Activated T-cell treated with anti-CD3 and anti-CD28 coated beads, Interleukin-2, amount 50 U/mL, for 24 hours (primary cell): ENCODE measurements around the gene BABAM2.

Experiments
- DNase-seq: peaks from one replicate; pipeline ENCODE4 v3.0.0-alpha.2; 2020
- H3K27ac Mint-ChIP-seq: 2 replicates; pipeline ENCODE4 v1.8.0; 2020; ENCODE audit warnings: mild to moderate bottlenecking, mixed read lengths
- H3K27me3 Mint-ChIP-seq: 2 replicates; pipeline ENCODE4 v1.8.0; 2020; ENCODE audit warnings: mixed read lengths
- H3K36me3 Mint-ChIP-seq: 2 replicates; pipeline ENCODE4 v1.8.0; 2020; ENCODE audit warnings: low read depth, mixed read lengths
- H3K4me1 Mint-ChIP-seq: 2 replicates; pipeline ENCODE4 v1.8.0; 2020; ENCODE audit warnings: low read depth, mixed read lengths
- H3K4me3 Mint-ChIP-seq: 2 replicates; pipeline ENCODE4 v1.8.0; 2020; ENCODE audit warnings: mild to moderate bottlenecking, moderate library complexity, mixed read lengths
- H3K9me3 Mint-ChIP-seq: 2 replicates; pipeline ENCODE4 v1.8.0; 2020; ENCODE audit warnings: mixed read lengths

BABAM2 gene

GRCh38 chr2:28312307-28313219 lies 422.0 kb downstream of the BABAM2 start:
- H3K4me1 Mint-ChIP-seq = peaks cover 5% of the 10 kb centered on the region
- H3K4me3 Mint-ChIP-seq = no peak overlapping the region
- no peaks in the 10 kb centered on the region for H3K27me3 Mint-ChIP-seq
- DNase-seq = no peak
- peaks cover 18% of the 10 kb centered on the region for H3K36me3 Mint-ChIP-seq
- no peak overlapping the region for H3K27ac Mint-ChIP-seq
- H3K9me3 Mint-ChIP-seq = no peaks in the 10 kb centered on the region

GRCh38 chr2:28313220-28313784 lies 422.8 kb downstream of the BABAM2 start:
- H3K27ac Mint-ChIP-seq = no peak overlapping the region
- H3K4me1 Mint-ChIP-seq = peaks cover 5% of the 10 kb centered on the region
- H3K9me3 Mint-ChIP-seq = no peaks in the 10 kb centered on the region
- no peaks in the 10 kb centered on the region for H3K27me3 Mint-ChIP-seq
- no peak for DNase-seq
- no peak overlapping the region for H3K4me3 Mint-ChIP-seq
- H3K36me3 Mint-ChIP-seq = peaks cover 14% of the 10 kb centered on the region

GRCh38 chr2:28314968-28315367 lies 424.4 kb downstream of the BABAM2 start:
- no peak for DNase-seq
- Mint-ChIP-seq H3K4me1 (peaks cover 5% of the 10 kb centered on the region), H3K4me3 (no peak overlapping the region), H3K27ac (no peak overlapping the region), H3K27me3 (no peaks in the 10 kb centered on the region), H3K36me3 (peaks cover 11% of the 10 kb centered on the region), H3K9me3 (no peaks in the 10 kb centered on the region)

- Mint-ChIP-seq H3K36me3 (peaks cover under 1% of the 10 kb centered on the region), H3K27me3 (no peaks in the 10 kb centered on the region), H3K4me1 (peaks cover 5% of the 10 kb centered on the region), H3K4me3 (no peak overlapping the region), H3K9me3 (no peaks in the 10 kb centered on the region), H3K27ac (no peak overlapping the region)
- DNase-seq = no peak
Measured at GRCh38 chr2:28316546-28317335, 426.2 kb downstream of the BABAM2 start.

- DNase-seq = no peak
- Mint-ChIP-seq H3K4me1 (peaks cover 2% of the 10 kb centered on the region), H3K27ac (no peak overlapping the region), H3K36me3 (no peaks in the 10 kb centered on the region), H3K9me3 (no peaks in the 10 kb centered on the region), H3K27me3 (no peaks in the 10 kb centered on the region), H3K4me3 (no peak overlapping the region)
Measured at GRCh38 chr2:28317390-28317789, 426.9 kb downstream of the BABAM2 start.

- Mint-ChIP-seq H3K4me1 (no peaks in the 10 kb centered on the region), H3K27me3 (no peaks in the 10 kb centered on the region), H3K9me3 (no peaks in the 10 kb centered on the region), H3K36me3 (no peaks in the 10 kb centered on the region), H3K4me3 (no peak overlapping the region), H3K27ac (no peak overlapping the region)
- no peak for DNase-seq
Measured at GRCh38 chr2:28318023-28318422, 427.5 kb downstream of the BABAM2 start.

- Mint-ChIP-seq H3K36me3 (no peaks in the 10 kb centered on the region), H3K4me3 (no peak overlapping the region), H3K27ac (no peak overlapping the region), H3K27me3 (no peaks in the 10 kb centered on the region), H3K4me1 (no peaks in the 10 kb centered on the region), H3K9me3 (no peaks in the 10 kb centered on the region)
- DNase-seq = no peak
Measured at GRCh38 chr2:28318462-28319117, 428.1 kb downstream of the BABAM2 start.

GRCh38 chr2:28319118-28320008 lies 428.8 kb downstream of the BABAM2 start:
- no peaks in the 10 kb centered on the region for H3K27me3 Mint-ChIP-seq

GRCh38 chr2:28320009-28320365 lies 429.5 kb downstream of the BABAM2 start:
- no peak overlapping the region for H3K4me3 Mint-ChIP-seq
- H3K9me3 Mint-ChIP-seq = no peaks in the 10 kb centered on the region
- no peak overlapping the region for H3K27ac Mint-ChIP-seq
- H3K36me3 Mint-ChIP-seq = no peaks in the 10 kb centered on the region
- no peak for DNase-seq
- no peaks in the 10 kb centered on the region for H3K4me1 Mint-ChIP-seq
- no peaks in the 10 kb centered on the region for H3K27me3 Mint-ChIP-seq

More at GRCh38 chr2:28319118-28320008, 428.8 kb downstream of the BABAM2 start:
- Mint-ChIP-seq H3K4me3 (no peak overlapping the region), H3K27ac (no peak overlapping the region), H3K36me3 (no peaks in the 10 kb centered on the region), H3K4me1 (no peaks in the 10 kb centered on the region), H3K9me3 (no peaks in the 10 kb centered on the region)
- no peak for DNase-seq

- DNase-seq = no peak
- H3K9me3 Mint-ChIP-seq = no peaks in the 10 kb centered on the region
- H3K27me3 Mint-ChIP-seq = no peaks in the 10 kb centered on the region
- H3K4me3 Mint-ChIP-seq = no peak overlapping the region
- H3K36me3 Mint-ChIP-seq = no peaks in the 10 kb centered on the region
- no peak overlapping the region for H3K27ac Mint-ChIP-seq
- peaks cover 3% of the 10 kb centered on the region for H3K4me1 Mint-ChIP-seq
Measured at GRCh38 chr2:28320371-28320770, 429.8 kb downstream of the BABAM2 start.

GRCh38 chr2:28321426-28321825 lies 430.9 kb downstream of the BABAM2 start:
- Mint-ChIP-seq H3K4me3 (no peak overlapping the region), H3K4me1 (peaks cover 14% of the 10 kb centered on the region), H3K27ac (peak overlapping the region; percentile 24), H3K36me3 (no peaks in the 10 kb centered on the region), H3K9me3 (no peaks in the 10 kb centered on the region), H3K27me3 (no peaks in the 10 kb centered on the region)
- DNase-seq = no peak

- Mint-ChIP-seq H3K36me3 (peaks cover 4% of the 10 kb centered on the region), H3K4me1 (peaks cover 18% of the 10 kb centered on the region), H3K27ac (peak overlapping the region; percentile 24), H3K27me3 (no peaks in the 10 kb centered on the region), H3K9me3 (no peaks in the 10 kb centered on the region), H3K4me3 (no peak overlapping the region)
- no peak for DNase-seq
Measured at GRCh38 chr2:28322051-28322450, 431.5 kb downstream of the BABAM2 start.

- H3K4me3 Mint-ChIP-seq = no peak overlapping the region
- no peak for DNase-seq
- no peak overlapping the region for H3K27ac Mint-ChIP-seq
- no peaks in the 10 kb centered on the region for H3K27me3 Mint-ChIP-seq
- H3K9me3 Mint-ChIP-seq = no peaks in the 10 kb centered on the region
- peaks cover 19% of the 10 kb centered on the region for H3K4me1 Mint-ChIP-seq
- H3K36me3 Mint-ChIP-seq = peaks cover 8% of the 10 kb centered on the region
Measured at GRCh38 chr2:28322456-28322855, 431.9 kb downstream of the BABAM2 start.
